Omental fat pad (tissue), 4 donors: Measurements from ENCODE around the gene KCNS1. TPM values are rescaled to one million over a fixed set of nuclear protein-coding genes. Genes with fewer than 3 reads are reported as not detected.

Experiments used
- ATAC-seq: fragments of 150-250 bp; one replicate; pipeline ENCODE4 v1.9.1; 2016; ENCODE audit warnings: mild to moderate bottlenecking, moderate library complexity; ENCODE audit not compliant: low FRiP score
- DNase-seq: peaks from one replicate; pipeline ENCODE4 v3.0.0-alpha.2; 2019; ENCODE audit warnings: low spot score
- total RNA-seq, 4 donors: library from RNA; depleted of rRNA; stranded (reverse); fragments of >200 nt; gene quantifications; one replicate each; pipeline ENCODE4 v1.1.0, GENCODE V29; 2016
- TF ChIP-seq, protein P1 (sequence below), 3 donors: fragments of 450-650 bp; IDR thresholded peaks; one replicate each; pipeline ENCODE4 v1.5.1; 2016 to 2017; ENCODE audit warnings: antibody characterized with exemption in 3 of 3, mild to moderate bottlenecking in 3 of 3, moderate library complexity in 2 of 3

The KCNS1 gene
- total RNA-seq, 4 donors from 2014 or later, result 0.47 to 0.60 (median 0.56) TPM; not detected in 1

DNA sequence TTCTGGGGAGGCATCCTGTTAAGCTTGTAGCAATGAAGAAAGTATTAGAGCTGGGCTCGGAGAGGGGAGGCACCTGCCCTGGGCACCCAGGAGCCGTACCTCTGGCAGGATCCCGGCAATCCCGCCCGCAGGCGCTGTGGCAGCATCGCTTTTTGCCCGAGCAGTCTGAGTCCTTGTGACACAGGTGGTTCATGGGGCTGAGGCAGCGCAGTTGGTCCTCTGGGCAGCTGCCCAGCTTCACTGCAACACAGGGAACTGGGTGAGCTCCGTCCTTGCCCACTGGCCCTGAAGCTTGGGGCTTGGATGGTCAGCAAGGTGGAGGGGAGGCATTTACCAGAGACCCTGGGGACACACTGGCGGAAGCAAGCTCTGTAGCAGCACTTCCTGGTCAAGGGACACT, 9.4 kb upstream of the KCNS1 start:
- TF ChIP-seq, protein P1, sequence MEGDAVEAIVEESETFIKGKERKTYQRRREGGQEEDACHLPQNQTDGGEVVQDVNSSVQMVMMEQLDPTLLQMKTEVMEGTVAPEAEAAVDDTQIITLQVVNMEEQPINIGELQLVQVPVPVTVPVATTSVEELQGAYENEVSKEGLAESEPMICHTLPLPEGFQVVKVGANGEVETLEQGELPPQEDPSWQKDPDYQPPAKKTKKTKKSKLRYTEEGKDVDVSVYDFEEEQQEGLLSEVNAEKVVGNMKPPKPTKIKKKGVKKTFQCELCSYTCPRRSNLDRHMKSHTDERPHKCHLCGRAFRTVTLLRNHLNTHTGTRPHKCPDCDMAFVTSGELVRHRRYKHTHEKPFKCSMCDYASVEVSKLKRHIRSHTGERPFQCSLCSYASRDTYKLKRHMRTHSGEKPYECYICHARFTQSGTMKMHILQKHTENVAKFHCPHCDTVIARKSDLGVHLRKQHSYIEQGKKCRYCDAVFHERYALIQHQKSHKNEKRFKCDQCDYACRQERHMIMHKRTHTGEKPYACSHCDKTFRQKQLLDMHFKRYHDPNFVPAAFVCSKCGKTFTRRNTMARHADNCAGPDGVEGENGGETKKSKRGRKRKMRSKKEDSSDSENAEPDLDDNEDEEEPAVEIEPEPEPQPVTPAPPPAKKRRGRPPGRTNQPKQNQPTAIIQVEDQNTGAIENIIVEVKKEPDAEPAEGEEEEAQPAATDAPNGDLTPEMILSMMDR (IDR thresholded peaks at IDR 0.05), result no peak

DNA sequence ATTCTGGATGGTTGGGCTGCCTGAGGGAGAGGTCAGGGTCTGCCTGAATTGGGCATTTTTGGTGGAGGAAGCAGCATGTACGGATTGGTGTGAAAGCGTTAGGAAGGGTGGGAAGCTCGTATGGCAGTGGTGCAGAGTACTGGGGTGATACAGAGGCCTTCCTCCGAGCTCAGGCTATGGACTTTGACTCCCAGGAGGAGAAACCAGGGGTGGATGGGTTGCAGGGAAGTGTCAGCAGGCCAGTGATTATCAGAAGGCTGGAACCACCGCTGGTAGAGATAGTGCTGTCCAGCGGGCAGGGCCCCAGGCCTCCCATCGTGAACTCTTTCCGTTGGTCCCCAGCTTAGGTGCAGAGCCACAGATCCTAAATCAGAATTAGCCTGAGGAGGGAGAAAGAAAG, 8.7 kb upstream of the KCNS1 start:
- DNase-seq, result no peak
- TF ChIP-seq, protein P1 (IDR thresholded peaks at IDR 0.05), result no peak
- ATAC-seq, result no peak

More for the DNA sequence above, 9.4 kb upstream of the KCNS1 start:
- ATAC-seq (no peak), DNase-seq (no peak)

DNA sequence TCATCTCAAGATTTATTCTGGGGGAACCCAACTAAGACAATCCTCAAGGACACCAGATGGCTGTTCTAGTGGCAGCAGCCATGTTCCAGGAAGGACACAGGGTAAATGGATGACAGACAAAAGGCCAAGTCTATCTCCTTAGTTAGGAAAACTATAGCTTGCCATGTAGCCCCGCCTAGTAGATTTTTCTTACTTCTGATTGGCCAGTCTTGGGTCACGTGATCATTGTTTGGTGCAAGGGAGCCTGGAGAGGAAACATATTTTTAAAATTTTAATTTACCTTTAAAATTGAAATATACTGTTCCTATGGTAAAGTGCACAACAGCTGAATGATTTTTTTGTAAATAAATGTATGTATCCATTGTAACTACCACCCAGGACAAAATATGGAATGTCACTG, 4.4 kb upstream of the KCNS1 start:
- TF ChIP-seq, protein P1 (IDR thresholded peaks at IDR 0.05), result no peak
- ATAC-seq, result no peak
- no peak for DNase-seq

DNA sequence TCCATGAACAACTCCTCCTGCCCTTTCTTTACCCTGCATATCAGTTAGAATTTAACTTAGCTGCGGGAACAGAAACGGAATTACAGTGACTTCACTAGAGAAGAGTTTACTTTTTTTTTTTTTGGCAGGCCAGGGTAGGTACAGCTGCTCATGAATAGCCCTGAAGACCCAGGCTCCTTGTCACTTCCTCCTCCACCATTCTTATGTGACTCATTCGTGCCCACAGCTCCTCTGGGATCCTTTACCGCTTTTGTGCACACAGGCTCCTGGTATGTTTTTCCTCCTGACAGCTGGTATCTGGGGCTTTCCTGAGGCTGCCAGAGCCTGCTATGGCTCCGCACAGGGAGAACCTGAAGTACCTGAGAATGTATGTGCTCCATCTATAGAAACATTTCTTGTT, 3.9 kb upstream of the KCNS1 start:
- DNase-seq (no peak), ATAC-seq (no peak)
- TF ChIP-seq, protein P1 (IDR thresholded peaks at IDR 0.05), result no peak

DNA sequence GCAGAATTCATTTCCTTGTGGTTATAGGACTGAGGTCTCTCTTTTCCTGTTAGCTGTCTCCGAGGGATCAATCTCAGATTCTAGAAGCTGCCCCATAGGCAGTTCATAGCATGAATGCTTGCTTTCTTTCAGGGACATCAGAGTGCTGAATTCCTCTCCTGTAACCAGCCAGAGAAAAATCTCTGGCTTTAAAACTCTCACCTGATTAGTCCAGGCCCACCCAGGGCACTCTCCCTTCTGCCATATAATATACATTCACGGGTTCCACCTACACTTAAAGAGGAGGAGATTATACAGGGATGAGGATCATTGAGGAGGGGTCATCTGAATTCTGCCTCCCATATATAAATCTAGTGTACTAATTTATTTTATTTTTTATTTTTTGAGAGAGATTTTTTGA, 2.1 kb upstream of the KCNS1 start:
- TF ChIP-seq, protein P1 (IDR thresholded peaks at IDR 0.05), result no peak
- DNase-seq (no peak), ATAC-seq (no peak)

DNA sequence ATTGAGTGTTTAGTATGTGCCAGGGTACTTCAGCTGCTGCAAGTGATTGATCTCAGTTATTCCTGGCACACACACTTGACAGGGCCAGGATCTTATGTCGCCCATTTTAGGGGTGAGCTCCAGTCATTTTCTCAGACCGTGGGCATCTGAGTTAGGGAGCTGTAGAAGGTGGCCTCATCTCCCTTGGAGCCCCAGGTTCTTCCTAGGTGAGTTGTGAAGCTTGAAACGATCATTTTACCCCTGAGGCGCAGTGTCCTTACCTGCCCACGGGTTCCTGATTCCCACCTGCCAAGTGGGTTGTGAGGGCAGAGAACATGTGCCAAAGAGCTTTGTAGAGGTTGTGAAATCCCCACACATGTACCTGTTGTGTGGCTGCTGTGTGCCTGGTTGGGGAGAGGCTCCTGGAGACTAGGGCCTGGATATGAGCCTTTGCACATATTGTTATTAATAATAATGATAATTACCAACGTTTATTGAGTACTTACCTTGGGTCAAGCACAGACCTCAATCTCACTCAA, 465 bp upstream of the KCNS1 start:
- TF ChIP-seq, protein P1 (IDR thresholded peaks at IDR 0.05), result no peak
- DNase-seq (no peak), ATAC-seq (no peak)

DNA sequence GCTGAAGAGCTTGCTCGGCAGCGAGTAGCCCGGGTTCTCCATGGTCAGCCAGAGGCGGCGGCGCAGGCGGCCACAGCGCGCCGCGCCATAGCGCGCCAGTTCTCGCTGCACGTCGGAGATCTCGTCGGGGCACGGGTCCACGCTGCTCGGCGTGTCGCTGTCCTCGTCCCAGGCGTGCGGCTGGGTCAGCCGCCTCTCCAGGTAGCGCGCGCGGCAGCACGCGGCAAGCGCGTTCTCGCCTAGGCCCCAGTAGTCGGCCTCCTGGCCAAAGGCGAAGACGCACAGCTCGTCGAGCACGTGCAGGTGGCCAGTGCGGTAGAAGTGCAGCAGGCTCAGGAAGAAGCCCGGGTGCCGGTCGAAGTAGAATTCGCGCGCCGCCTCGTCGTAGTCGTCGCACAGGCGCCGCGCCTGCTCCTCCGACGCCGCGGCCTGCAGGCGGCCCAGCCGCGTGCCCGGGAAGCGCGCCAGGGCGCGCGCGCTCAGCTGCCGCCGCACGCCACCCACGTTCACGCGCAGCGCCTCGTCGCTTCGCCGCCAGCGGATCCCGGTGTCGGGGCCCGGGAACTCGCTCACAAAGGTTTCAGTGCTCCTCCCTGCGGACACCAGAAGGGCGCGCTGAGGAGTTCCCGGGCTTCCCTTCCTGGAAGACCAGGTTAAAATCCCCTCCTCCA, 2.7 kb downstream of the KCNS1 start:
- ATAC-seq, result no peak
- TF ChIP-seq, protein P1 (IDR thresholded peaks at IDR 0.05), result no peak
- DNase-seq, result no peak
